Naive thymus-derived CD4-positive, alpha-beta T cell (primary cell): Measurements from ENCODE around the gene HTR3D. TPM values are rescaled to one million over a fixed set of nuclear protein-coding genes. Genes with fewer than 3 reads are reported as not detected.

Experiments used
- ATAC-seq: fragments of 150-1000 bp; cut with Tn5 transposase; 2 replicates; pipeline ENCODE4 v1.10.0; 2021; ENCODE audit warnings: mild to moderate bottlenecking, moderate library complexity
- CTCF ChIA-PET: fragments of 350-600 bp; sonication (Branson Sonifier 250); formaldehyde crosslinking; loops from one replicate; lab custom pipeline; 2021; ENCODE audit warnings: antibody characterized with exemption; lab: Charles Lee
- POLR2A ChIA-PET: fragments of 350-600 bp; sonication (Branson Sonifier 250); formaldehyde crosslinking; loops from one replicate; lab custom pipeline; 2021; ENCODE audit warnings: antibody characterized with exemption, inconsistent platforms; lab: Charles Lee
- DNase-seq, 9 donors: peaks; one replicate each; pipeline versions ENCODE4 v3.0.0 to v3.0.0-alpha.2; 2020 to 2022; ENCODE audit warnings: mixed read lengths in 1 of 9
- H3K27ac ChIP-seq: one replicate; pipeline ENCODE4 v1.7.0; 2013; ENCODE audit warnings: mild to moderate bottlenecking, low read depth, low read length, moderate library complexity
- H3K27me3 ChIP-seq, 2 donors: one replicate each; pipeline ENCODE4 v1.7.0; 2013; ENCODE audit warnings: low read length in 2 of 2, mild to moderate bottlenecking in 2 of 2, moderate library complexity in 2 of 2; ENCODE audit not compliant: control insufficient read depth in 2 of 2, insufficient read depth in 2 of 2
- H3K36me3 ChIP-seq, 3 experiments: 1 replicate in 2 of 3; 2 replicates in 1 of 3; pipeline ENCODE4 v1.7.0; 2013; ENCODE audit warnings: low read length in 3 of 3, mild to moderate bottlenecking in 3 of 3, moderate library complexity in 1 of 3; ENCODE audit not compliant: insufficient read depth in 3 of 3, control insufficient read depth in 2 of 3
- H3K4me1 ChIP-seq, 2 donors: one replicate each; pipeline ENCODE4 v1.7.0; 2013; ENCODE audit warnings: low read length in 2 of 2, mild to moderate bottlenecking in 2 of 2, moderate library complexity in 1 of 2; ENCODE audit not compliant: control insufficient read depth in 2 of 2, insufficient read depth in 2 of 2
- H3K4me3 ChIP-seq: 2 replicates; pipeline ENCODE4 v1.7.0; 2013; ENCODE audit warnings: mild to moderate bottlenecking, low read length
- H3K9me3 ChIP-seq, 3 experiments: 1 replicate in 2 of 3; 2 replicates in 1 of 3; pipeline ENCODE4 v1.7.0; 2013; ENCODE audit warnings: low read length in 3 of 3; ENCODE audit not compliant: control insufficient read depth in 2 of 3
- H3K27ac Mint-ChIP-seq, 9 donors: one replicate each; pipeline ENCODE4 v1.8.0; 2020 to 2022; ENCODE audit warnings: mixed read lengths in 9 of 9, mild to moderate bottlenecking in 8 of 9, moderate library complexity in 5 of 9, inconsistent platforms in 2 of 9
- H3K27me3 Mint-ChIP-seq, 5 donors: one replicate each; pipeline ENCODE4 v1.8.0; 2021 to 2022; ENCODE audit warnings: mixed read lengths in 5 of 5, mild to moderate bottlenecking in 1 of 5
- H3K36me3 Mint-ChIP-seq, 5 donors: one replicate each; pipeline ENCODE4 v1.8.0; 2020 to 2022; ENCODE audit warnings: mixed read lengths in 5 of 5, mild to moderate bottlenecking in 3 of 5, inconsistent platforms in 1 of 5
- H3K4me1 Mint-ChIP-seq, 7 donors: one replicate each; pipeline ENCODE4 v1.8.0; 2020 to 2022; ENCODE audit warnings: mixed read lengths in 7 of 7, mild to moderate bottlenecking in 3 of 7, inconsistent platforms in 1 of 7
- H3K4me3 Mint-ChIP-seq, 10 donors: one replicate each; pipeline ENCODE4 v1.8.0; 2020 to 2022; ENCODE audit warnings: mild to moderate bottlenecking in 10 of 10, mixed read lengths in 10 of 10, moderate library complexity in 6 of 10, inconsistent platforms in 2 of 10
- H3K9me3 Mint-ChIP-seq, 11 donors: one replicate each; pipeline ENCODE4 v1.8.0; 2020 to 2022; ENCODE audit warnings: mixed read lengths in 11 of 11, mild to moderate bottlenecking in 4 of 11, inconsistent platforms in 1 of 11, moderate library complexity in 1 of 11
- intact Hi-C, 2 donors: fragments of 100-400 bp; cut with micrococcal nuclease; formaldehyde crosslinking; loops; one replicate each; pipeline ENCODE4 v1.15.1; 2023
- polyA plus RNA-seq, 2 donors: library from polyadenylated mRNA; unstranded; fragments of 300-500 nt; fragmentation: Illumina TruSeq; gene quantifications; one replicate each; pipeline ENCODE4 v1.2.3, GENCODE V29; 2021
- total RNA-seq, 6 experiments: library from RNA in 5 of 6; stranded (reverse) in 5 of 6; gene quantifications; 1 replicate in 5 of 6; 2 replicates in 1 of 6; pipeline ENCODE4 v1.2.3 and lab custom pipeline; 2021 to 2026

HTR3D gene
- total and polyA plus RNA-seq, 7 experiments from 2014 or later: not detected

DNA sequence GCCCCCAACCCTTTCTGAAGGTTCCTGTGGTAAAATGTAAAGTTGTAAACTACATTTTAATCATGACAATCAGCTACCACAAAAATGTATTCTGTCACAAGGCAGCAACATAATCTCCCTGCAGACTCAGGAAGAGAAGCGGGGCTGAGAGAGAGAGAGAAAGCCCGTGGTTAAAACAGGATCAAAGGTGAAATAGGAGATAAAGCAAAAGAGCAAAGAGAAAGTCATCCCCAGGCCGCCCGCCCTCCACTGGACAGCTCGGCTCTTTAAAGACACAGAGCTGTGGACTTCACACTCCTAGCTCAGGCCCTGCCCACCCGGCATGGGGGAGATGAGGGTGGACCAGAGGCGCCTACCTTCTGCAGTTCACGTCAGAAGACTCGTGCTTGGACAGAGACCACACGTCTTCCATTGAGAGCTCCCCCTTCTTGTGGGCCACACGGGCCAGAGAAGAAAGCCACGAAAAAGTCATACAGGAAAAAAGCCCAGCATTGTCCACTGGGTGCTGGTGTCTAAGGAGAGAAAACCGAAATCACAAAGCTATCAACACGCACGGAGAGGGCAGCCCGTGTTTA lies 43.2 kb upstream of the HTR3D start:
- ATAC-seq (no peak), DNase-seq (no peak)
- peaks cover 3 to 48% (median 25%) of the 10 kb centered on the region in 5 donors for H3K36me3 Mint-ChIP-seq
- Histone ChIP-seq H3K27ac (no peak overlapping the region), H3K4me3 (no peak overlapping the region), H3K27me3 (no peaks in the 10 kb centered on the region), H3K4me1 (no peaks in the 10 kb centered on the region), H3K9me3 (no peaks in the 10 kb centered on the region), H3K36me3 (peaks cover 0 to 37% (median 0%) of the 10 kb centered on the region in 3 experiments)
- intact Hi-C loops: no loop called here
- CTCF ChIA-PET: no interaction called here
- H3K9me3 Mint-ChIP-seq: no peaks in the 10 kb centered on the region
- peaks cover 0 to 12% (median 0%) of the 10 kb centered on the region in 7 donors for H3K4me1 Mint-ChIP-seq
- no peak overlapping the region for H3K4me3 Mint-ChIP-seq
- no peaks in the 10 kb centered on the region for H3K27me3 Mint-ChIP-seq
- POLR2A ChIA-PET: no interaction called here
- peak overlapping the region in 2 of 9 donors; percentile 33 to 45 for H3K27ac Mint-ChIP-seq

DNA sequence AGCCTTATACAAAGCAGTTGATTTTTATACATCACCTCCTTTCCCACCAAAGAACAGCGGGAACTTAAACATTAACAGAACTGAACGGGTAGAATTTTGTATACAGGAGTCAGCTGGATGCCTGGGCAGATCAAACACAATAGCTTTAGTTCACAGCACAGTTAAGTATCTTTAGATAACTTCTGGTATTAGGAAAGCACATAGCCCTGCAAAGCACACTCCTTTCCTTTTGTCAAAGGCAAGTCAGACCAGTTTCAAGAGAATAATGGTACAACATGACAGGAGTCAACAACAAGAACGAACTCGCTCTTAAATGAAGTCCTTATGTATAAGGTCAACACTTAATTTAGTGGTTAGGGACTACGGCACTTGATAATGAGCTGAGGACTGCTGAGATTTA lies 40.1 kb upstream of the HTR3D start:
- no peak overlapping the region for H3K27ac Mint-ChIP-seq
- POLR2A ChIA-PET: no interaction called here

GRCh38 chr3:184001761-184002160 lies 29.8 kb upstream of the HTR3D start:
- Histone ChIP-seq H3K4me3 (no peak overlapping the region), H3K36me3 (no peaks in the 10 kb centered on the region), H3K27ac (no peak overlapping the region), H3K9me3 (no peaks in the 10 kb centered on the region), H3K27me3 (no peaks in the 10 kb centered on the region), H3K4me1 (no peaks in the 10 kb centered on the region)
- ATAC-seq (no peak), DNase-seq (no peak)
- H3K27me3 Mint-ChIP-seq: no peaks in the 10 kb centered on the region
- ChIA-PET POLR2A (no interaction called here), CTCF (no interaction called here)
- peaks cover 10 to 12% (median 11%) of the 10 kb centered on the region in 7 donors for H3K4me1 Mint-ChIP-seq
- H3K4me3 Mint-ChIP-seq: no peak overlapping the region
- no peaks in the 10 kb centered on the region for H3K9me3 Mint-ChIP-seq
- H3K27ac Mint-ChIP-seq: no peak overlapping the region
- H3K36me3 Mint-ChIP-seq: peaks cover 0 to 18% (median 7%) of the 10 kb centered on the region in 5 donors
- intact Hi-C loops: no loop called here

More for the DNA sequence above, 40.1 kb upstream of the HTR3D start:
- Mint-ChIP-seq H3K4me1 (peaks cover 0 to 12% (median 0%) of the 10 kb centered on the region in 7 donors), H3K9me3 (no peaks in the 10 kb centered on the region), H3K27me3 (no peaks in the 10 kb centered on the region), H3K4me3 (no peak overlapping the region), H3K36me3 (peaks cover 3 to 28% (median 14%) of the 10 kb centered on the region in 5 donors)
- Histone ChIP-seq H3K4me3 (no peak overlapping the region), H3K36me3 (peaks cover 0 to 9% (median 0%) of the 10 kb centered on the region in 3 experiments), H3K27me3 (no peaks in the 10 kb centered on the region), H3K4me1 (no peaks in the 10 kb centered on the region), H3K9me3 (no peaks in the 10 kb centered on the region), H3K27ac (no peak overlapping the region)
- DNase-seq: no peak
- no peak for ATAC-seq
- CTCF ChIA-PET: interaction anchor here (0.6 kb wide), 1 partner anchor 275 kb away, joined by 3 read pairs; no protein-coding TSS in a partner anchor
- intact Hi-C loops: no loop called here

DNA sequence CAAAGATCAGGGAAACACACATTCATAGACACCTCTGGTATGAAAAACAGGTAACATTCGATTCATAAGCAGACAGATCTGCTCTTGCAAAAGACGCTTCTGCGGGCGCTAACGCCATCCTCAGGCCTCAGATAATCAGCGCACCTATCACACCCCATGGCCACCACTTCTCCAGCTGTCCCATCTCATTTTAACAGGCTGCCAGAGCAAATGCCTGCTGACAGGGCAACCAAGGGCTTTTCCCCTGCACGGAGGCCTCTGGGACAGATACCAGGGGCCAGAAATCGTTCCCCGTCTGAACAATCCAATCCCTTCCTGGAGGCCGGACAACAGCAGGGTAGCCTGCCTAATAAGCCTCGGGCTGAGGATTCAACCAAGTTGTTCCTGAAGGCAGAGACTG lies 29.1 kb upstream of the HTR3D start:
- intact Hi-C loops: no loop called here
- Mint-ChIP-seq H3K27me3 (no peaks in the 10 kb centered on the region), H3K4me3 (no peak overlapping the region), H3K36me3 (peaks cover 0 to 18% (median 7%) of the 10 kb centered on the region in 5 donors), H3K9me3 (no peaks in the 10 kb centered on the region), H3K27ac (no peak overlapping the region), H3K4me1 (peaks cover 10 to 12% (median 11%) of the 10 kb centered on the region in 7 donors)
- H3K27ac ChIP-seq: no peak overlapping the region
- no peak for ATAC-seq
- ChIA-PET POLR2A (no interaction called here), CTCF (no interaction called here)
- no peak overlapping the region for H3K4me3 ChIP-seq
- DNase-seq: no peak
- H3K27me3 ChIP-seq: no peaks in the 10 kb centered on the region
- H3K9me3 ChIP-seq: no peaks in the 10 kb centered on the region
- H3K36me3 ChIP-seq: no peaks in the 10 kb centered on the region
- H3K4me1 ChIP-seq: no peaks in the 10 kb centered on the region

DNA sequence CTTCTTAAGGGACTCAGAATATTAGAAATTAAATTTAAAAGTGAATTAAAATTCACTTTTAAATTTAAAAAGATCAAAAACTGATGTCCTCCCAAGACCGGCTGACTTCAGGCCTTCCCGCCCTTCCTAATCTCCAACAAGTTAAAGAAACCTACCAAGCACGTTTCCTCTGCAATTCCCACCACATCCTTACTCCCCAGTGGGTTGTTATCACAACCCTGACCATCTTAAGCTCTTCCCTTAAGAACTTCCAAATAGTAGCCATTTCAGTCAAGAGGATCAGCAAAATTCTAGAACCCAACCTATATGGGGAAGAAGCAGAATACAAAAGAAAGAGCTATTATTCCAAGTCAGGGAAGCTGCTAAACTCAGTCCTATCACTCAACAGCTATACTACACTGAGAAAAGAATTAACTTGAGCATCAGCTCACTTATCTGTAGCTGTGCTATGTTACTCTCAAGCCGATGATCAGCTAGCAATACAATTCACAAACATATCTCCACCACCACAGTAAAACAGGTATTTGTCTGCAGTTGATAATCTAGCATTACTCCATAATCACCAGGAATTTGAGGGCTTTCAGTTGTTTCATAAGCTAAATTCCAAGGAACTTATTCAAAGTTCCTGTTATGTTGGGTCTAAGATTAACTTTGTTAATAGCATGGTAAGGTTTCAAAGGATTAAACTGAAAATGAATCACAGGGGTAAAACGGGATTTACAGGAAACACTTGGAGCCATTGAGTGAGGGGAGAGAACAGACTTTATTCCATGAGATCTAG lies 28.2 kb upstream of the HTR3D start:
- no peak for DNase-seq
- H3K4me1 Mint-ChIP-seq: peaks cover 10 to 12% (median 11%) of the 10 kb centered on the region in 7 donors
- peaks cover 3 to 18% (median 10%) of the 10 kb centered on the region in 5 donors for H3K36me3 Mint-ChIP-seq
- H3K27me3 Mint-ChIP-seq: no peaks in the 10 kb centered on the region
- H3K4me1 ChIP-seq: no peaks in the 10 kb centered on the region
- no peak overlapping the region for H3K4me3 Mint-ChIP-seq
- H3K27ac Mint-ChIP-seq: no peak overlapping the region
- H3K27ac ChIP-seq: no peak overlapping the region
- H3K4me3 ChIP-seq: no peak overlapping the region
- no peaks in the 10 kb centered on the region for H3K27me3 ChIP-seq
- H3K36me3 ChIP-seq: no peaks in the 10 kb centered on the region
- POLR2A ChIA-PET: interaction anchor here (0.5 kb wide), 1 partner anchor 786 kb away, joined by 3 read pairs; no protein-coding TSS in a partner anchor
- H3K9me3 ChIP-seq: no peaks in the 10 kb centered on the region
- H3K9me3 Mint-ChIP-seq: no peaks in the 10 kb centered on the region
- ATAC-seq: no peak
- intact Hi-C loops: no loop called here
- CTCF ChIA-PET: interaction anchor here (0.5 to 0.7 kb wide), 2 partner anchors 120 to 136 kb away, joined by 3 to 4 read pairs; no protein-coding TSS in a partner anchor

GRCh38 chr3:184004476-184004875 lies 27.1 kb upstream of the HTR3D start:
- no peaks in the 10 kb centered on the region for H3K4me1 ChIP-seq
- no peak for DNase-seq
- no peaks in the 10 kb centered on the region for H3K9me3 ChIP-seq
- intact Hi-C loops: no loop called here
- peaks cover 10 to 12% (median 11%) of the 10 kb centered on the region in 7 donors for H3K4me1 Mint-ChIP-seq
- H3K36me3 Mint-ChIP-seq: peaks cover 3 to 14% (median 11%) of the 10 kb centered on the region in 5 donors
- CTCF ChIA-PET: no interaction called here
- no peaks in the 10 kb centered on the region for H3K27me3 ChIP-seq
- H3K36me3 ChIP-seq: no peaks in the 10 kb centered on the region
- H3K27me3 Mint-ChIP-seq: no peaks in the 10 kb centered on the region
- H3K27ac Mint-ChIP-seq: no peak overlapping the region
- POLR2A ChIA-PET: no interaction called here
- no peaks in the 10 kb centered on the region for H3K9me3 Mint-ChIP-seq
- H3K27ac ChIP-seq: no peak overlapping the region
- no peak overlapping the region for H3K4me3 ChIP-seq
- no peak overlapping the region for H3K4me3 Mint-ChIP-seq
- no peak for ATAC-seq
